Measurements from ENCODE around the gene OR52K2.
"Not testable (repeated sequence)": the region's sequence is repeated elsewhere in the genome, so short reads cannot be mapped to it uniquely, and the experiment has no call there.

Gene OR52K2

DNA sequence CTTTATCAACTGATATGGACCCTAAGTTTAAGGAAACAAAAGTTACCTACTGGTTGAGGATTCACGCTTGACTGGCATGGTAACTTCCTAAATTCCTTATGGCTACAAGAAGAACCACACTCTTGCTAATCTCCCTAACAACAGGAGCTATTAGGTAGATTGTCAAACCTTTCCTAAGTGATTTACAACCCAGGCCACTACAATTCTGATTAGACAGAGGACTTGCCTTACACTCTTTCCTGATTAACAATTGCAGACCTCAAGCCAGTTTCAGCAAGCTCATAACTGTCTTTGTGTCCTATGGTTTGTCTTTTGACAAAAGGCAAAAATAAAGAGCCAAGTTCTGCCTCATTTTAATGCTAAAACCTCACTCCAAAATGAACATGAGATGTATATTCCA is 16.3 kb downstream of the OR52K2 start:
- Mint-ChIP-seq H3K27ac (no peak overlapping the region), H3K36me3 (peaks cover 2% of the 10 kb centered on the region), H3K27me3 (peaks cover 10% of the 10 kb centered on the region), H3K9me3 (peaks cover 10% of the 10 kb centered on the region), H3K4me1 (no peaks in the 10 kb centered on the region), H3K4me3 (no peak overlapping the region)

DNA sequence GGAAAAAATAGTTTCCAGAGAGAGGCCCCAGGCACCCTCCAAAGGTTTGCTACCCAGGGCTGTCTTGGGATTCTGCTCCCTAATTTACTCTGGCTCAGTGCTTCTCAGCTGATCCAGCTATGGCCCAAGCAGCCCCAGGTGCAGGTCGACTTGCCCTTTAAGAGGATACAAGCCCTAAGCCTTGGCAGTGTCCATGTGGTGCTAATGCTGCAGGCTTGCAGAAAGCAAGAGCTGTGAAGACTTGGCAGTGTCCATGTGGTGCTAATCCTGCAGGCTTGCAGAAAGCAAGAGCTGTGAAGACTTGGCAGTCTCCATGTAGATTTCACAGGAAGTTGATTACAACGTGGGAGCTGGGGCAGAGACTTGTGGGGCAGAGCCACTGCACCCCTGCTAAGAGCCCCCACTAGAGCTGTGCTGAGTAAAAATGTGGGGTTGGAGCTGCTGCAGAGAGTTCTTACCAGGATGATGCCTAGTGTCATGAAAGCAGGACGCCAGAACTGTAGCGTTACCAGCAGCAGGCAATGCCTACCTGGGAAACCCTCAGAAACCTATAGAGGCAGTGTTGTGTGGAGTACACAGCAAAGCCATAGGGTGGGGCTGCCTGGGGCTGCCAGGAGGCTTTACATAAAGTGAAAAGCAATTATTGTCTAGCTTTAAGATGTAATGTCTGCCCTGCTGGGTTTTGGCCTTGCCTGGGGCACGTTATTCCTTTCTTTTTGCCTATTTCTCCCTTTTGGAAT is 17.2 kb downstream of the OR52K2 start:
- Mint-ChIP-seq H3K9me3 (peaks cover 10% of the 10 kb centered on the region), H3K27me3 (peaks cover 9% of the 10 kb centered on the region), H3K36me3 (peaks cover 2% of the 10 kb centered on the region), H3K4me1 (no peaks in the 10 kb centered on the region), H3K27ac (no peak overlapping the region), H3K4me3 (no peak overlapping the region)

DNA sequence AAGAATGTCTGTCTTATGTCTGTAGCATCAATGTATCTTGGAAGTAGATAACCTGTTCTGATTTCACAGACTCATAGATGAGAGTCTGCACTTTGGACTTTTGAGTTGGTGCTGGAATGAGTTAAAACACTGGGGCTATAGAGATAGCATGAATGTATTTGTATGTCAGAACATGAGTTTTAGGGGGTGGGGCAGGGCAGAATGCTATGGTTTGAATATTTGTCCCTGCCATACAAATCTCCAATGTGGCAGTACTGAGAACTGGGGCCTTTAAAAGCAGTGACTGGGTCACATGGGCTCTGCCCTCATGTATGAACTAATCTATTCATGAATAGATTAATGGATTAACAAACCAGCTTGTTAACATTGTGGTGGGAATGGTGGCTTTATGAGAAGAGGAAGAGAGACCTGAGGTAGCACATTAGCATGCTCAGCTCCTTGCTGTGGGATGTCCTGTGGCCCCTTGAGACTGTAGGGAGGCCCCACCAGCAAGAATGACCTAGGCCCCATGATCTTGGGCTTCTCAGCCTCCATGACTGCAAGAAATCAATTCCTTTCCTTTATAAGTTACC is 17.9 kb downstream of the OR52K2 start:
- Mint-ChIP-seq H3K4me1 (no peaks in the 10 kb centered on the region), H3K4me3 (no peak overlapping the region), H3K36me3 (peaks cover 2% of the 10 kb centered on the region), H3K9me3 (peaks cover 10% of the 10 kb centered on the region), H3K27me3 (peaks cover 7% of the 10 kb centered on the region), H3K27ac (no peak overlapping the region)

DNA sequence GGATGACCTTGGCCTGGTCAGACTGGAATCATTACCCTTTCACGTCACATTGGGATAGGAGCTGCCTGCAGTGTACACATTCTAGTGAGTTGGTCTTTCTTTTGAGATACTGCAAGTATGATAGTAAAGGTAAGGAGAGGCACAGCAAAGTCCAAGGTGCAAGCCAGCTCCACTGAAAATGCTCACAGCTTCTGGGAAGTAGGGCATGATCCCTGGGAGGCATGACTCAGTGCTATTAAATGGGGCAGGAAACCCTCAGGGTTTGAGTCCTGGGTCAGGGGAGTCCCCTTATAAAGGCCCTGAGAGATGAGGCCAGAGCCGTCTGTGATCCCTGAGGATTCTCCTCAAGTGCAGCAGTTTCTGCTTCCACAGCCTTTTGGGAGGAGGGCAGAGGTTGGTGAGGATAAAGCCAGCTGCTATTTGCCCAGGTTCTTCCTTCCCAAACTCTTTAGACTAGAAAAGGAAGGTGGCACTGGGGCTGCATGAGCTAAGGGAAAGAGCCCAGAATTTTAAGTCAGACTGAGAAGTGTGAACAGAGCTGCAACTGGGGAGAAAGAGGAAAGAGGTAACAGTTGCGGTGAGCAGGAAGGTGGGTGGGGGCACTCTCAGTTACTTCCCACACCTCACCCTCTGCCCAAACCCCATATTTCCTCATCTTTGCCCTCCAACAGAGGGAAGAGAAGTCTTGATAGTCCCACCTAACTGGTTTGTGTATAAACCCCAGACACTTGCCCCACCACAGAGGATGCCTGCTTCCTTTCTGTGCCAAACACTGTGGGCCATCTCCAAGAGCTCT is 18.9 kb downstream of the OR52K2 start:
- Mint-ChIP-seq H3K36me3 (peaks cover 2% of the 10 kb centered on the region), H3K4me3 (no peak overlapping the region), H3K9me3 (peaks cover 10% of the 10 kb centered on the region), H3K4me1 (no peaks in the 10 kb centered on the region), H3K27ac (no peak overlapping the region), H3K27me3 (peaks cover 11% of the 10 kb centered on the region)

DNA sequence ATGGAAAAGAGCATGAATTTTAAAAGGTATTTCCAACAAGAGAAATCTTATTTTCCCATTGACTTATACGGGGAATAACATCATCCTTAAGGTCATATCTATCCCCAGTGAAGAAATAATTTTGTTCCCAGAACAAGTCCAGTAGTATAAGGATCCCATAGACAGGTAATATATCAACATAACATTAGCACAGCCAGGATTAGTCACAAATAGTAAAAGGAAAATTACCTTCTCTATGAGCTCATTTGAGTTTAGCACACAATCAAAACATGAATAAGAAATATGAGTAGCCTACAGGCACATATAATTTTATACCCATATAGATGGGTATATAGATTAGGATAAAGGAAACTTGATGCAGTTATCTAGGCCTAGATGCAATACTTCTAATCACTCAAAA is 30.5 kb downstream of the OR52K2 start:
- Mint-ChIP-seq H3K27ac (no peak overlapping the region), H3K36me3 (no peaks in the 10 kb centered on the region), H3K9me3 (no peaks in the 10 kb centered on the region), H3K4me1 (peaks cover 9% of the 10 kb centered on the region), H3K27me3 (peaks cover 5% of the 10 kb centered on the region), H3K4me3 (no peak overlapping the region)

DNA sequence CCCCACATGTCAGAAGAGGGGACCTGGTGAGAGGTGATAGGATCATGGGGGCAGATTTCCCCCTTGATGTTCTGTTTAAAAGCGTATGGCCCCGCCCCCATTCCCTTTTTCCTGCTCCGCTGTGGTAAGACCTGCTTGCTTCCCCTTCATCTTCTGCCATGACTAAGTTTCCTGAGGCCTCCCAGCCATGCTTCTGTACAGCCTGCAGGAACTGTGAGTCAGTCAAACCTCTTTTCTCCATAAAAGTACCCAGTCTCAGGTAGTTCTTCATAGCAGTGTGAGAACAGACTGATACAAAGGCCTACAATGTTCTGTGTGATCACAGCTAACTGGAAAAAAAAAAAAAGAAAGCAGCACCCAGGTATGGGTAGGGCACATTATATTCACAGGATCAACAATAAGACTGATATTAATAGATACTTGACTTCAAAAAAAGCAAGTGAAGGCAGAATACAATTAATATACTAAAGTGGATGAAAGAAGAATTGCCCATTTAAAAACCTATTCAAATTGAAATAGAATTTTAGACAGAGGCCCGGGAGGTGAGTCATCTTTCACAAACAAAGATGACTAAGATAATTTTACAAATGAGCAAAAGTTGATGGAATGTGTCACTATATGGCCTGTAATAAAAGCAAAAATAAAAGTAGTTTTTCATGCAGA is 31.6 kb downstream of the OR52K2 start:
- no peak overlapping the region for H3K4me3 Mint-ChIP-seq
- H3K27me3 Mint-ChIP-seq: peaks cover 3% of the 10 kb centered on the region
- no peaks in the 10 kb centered on the region for H3K9me3 Mint-ChIP-seq
- H3K27ac Mint-ChIP-seq: peak overlapping the region; percentile 66
- peaks cover 9% of the 10 kb centered on the region for H3K4me1 Mint-ChIP-seq
- H3K36me3 Mint-ChIP-seq: no peaks in the 10 kb centered on the region

DNA sequence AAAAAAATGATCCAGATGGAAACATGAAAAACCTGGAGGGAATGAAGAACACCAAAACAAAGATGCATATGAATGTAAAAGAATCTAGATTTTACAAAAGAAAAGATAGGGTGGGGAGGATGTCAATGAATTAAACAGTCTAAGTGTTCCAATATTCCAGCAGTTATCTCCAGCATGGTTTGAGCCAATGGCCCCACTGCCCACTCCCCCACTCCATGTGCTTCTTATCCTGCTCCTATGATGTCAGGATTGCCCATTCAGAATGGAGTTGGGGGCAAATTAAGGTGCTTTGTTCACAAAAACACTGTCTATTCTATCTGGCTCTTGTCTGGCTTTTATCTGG is 32.1 kb downstream of the OR52K2 start:
- Mint-ChIP-seq H3K27ac (no peak overlapping the region), H3K9me3 (no peaks in the 10 kb centered on the region), H3K36me3 (no peaks in the 10 kb centered on the region), H3K4me3 (no peak overlapping the region), H3K4me1 (peaks cover 9% of the 10 kb centered on the region), H3K27me3 (peaks cover 5% of the 10 kb centered on the region)

DNA sequence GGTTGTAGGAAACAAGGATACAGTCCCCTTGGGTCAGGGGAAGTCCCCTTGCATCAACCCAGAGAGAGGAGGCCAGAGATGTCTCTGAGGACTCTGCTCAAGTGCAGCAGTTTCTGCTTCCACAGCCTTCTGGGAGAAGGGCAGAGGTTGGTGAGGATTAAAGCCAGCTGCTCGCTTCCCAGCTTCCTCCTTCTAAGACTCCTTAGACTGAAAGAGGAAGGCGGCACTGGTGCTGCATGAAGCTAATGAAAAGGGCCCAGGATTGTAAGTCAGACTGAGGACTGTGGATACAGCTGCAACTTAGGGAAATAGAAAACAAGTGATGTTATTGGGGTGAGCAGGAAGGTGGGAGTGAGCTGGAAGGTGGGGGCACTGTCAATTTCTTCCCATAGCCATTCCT is 33.4 kb downstream of the OR52K2 start, which contains the start of gene OR52K1:
TSS of gene OR52K1 (plus strand) at position 202 of the 400 bp plus-strand sequence. CDS start 6,255 bp downstream, outside the sequence.
- Mint-ChIP-seq H3K36me3 (no peaks in the 10 kb centered on the region), H3K4me1 (peaks cover 9% of the 10 kb centered on the region), H3K27ac (no peak within 1 kb of the TSS), H3K4me3 (no peak within 1 kb of the TSS), H3K27me3 (peaks cover 6% of the 10 kb centered on the region), H3K9me3 (no peaks in the 10 kb centered on the region)

DNA sequence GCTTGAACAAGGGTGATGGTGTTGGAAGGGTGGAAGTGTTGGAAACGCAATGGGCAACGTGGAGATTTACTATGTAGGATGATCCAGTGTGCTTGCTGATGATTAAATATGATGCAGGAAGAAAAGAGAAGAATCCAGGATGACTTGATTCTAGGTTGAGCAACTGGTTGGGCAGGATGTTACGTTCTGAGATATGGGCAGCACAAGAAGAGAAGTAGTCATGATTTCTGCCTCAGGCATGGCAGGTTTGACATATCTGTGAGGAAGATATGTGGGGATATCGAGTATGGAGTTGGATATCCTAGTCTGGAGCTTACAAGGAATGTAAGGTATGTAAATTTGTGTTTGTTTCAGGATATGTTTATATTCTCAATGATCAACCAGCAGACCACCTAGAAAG is 35.2 kb downstream of the OR52K2 start:
- Mint-ChIP-seq H3K4me3 (no peak overlapping the region), H3K36me3 (no peaks in the 10 kb centered on the region), H3K4me1 (peaks cover 9% of the 10 kb centered on the region), H3K27me3 (peaks cover 4% of the 10 kb centered on the region), H3K9me3 (no peaks in the 10 kb centered on the region), H3K27ac (no peak overlapping the region)

DNA sequence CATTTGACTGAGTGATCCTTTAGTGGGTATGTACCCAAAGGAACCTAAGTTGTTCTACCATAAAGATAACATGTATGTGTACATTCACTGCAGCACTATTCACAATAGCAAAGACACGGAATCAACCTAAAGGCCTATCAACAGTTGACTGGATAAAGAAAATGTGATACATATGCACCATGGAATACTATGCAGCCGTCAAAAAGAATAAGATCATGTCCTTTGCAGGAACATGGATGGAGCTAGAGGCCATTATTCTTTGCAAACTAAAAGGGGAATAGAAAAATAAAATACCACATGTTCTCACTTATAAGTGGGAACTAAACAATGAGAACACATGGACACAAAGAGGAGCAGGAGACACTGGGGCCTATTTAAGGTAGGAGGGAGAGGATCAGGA is 42.3 kb downstream of the OR52K2 start:
- not testable (repeated sequence) for H3K27me3 Mint-ChIP-seq, H3K27ac Mint-ChIP-seq, H3K4me3 Mint-ChIP-seq, H3K36me3 Mint-ChIP-seq, H3K4me1 Mint-ChIP-seq, H3K9me3 Mint-ChIP-seq

DNA sequence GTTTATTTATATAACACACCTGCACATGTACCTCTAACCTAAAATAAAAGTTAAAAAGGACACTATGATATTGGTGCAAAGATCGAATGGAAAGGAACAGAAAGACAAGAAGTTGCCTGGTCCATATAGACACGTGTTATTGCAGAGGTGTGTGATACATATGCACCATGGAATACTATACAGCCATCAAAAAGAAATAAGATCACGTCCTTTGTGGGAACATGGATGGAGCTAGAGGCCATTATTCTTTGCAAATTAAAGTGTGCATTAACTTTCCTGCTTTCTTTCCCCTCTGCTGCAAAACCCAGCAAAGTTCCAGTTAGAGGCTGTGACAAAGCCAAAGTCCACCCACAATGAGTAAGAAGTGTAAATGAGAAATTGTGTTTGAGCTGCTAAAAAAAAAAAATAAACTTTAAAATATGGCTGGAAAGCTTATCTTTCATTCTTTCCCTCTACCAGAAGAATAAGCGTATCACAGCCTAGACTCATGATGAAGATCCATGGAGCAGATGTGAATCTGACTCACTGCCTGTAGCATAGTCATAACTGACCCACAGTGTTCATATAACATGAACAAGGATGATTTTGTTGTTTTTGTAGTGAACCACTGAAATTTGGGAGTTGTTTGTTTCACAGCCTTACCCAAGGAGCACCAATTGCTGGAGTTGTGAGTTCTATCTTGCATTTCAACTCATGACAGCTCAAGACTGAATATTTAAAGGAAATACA is 42.9 kb downstream of the OR52K2 start:
- peaks cover 8% of the 10 kb centered on the region for H3K27me3 Mint-ChIP-seq
- no peak overlapping the region for H3K4me3 Mint-ChIP-seq
- peaks cover 4% of the 10 kb centered on the region for H3K9me3 Mint-ChIP-seq
- no peaks in the 10 kb centered on the region for H3K36me3 Mint-ChIP-seq
- peaks cover 4% of the 10 kb centered on the region for H3K4me1 Mint-ChIP-seq
- H3K27ac Mint-ChIP-seq: no peak overlapping the region

DNA sequence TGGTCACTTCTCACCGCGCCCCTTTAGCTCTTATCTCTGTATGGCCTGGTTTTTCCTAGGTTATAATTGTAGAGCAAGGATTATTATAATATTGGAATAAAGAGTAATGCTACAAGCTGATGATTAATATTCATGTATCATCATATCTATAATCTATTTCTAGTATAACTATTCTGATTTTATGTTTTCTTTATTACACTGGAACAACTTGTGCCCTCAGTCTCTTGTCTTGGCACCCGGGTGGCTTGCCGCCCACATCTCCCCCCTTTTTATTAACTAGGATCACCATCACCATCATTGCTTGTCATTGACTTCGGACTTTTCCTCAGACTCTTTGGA is 44.4 kb downstream of the OR52K2 start:
- no peak overlapping the region for H3K27ac Mint-ChIP-seq
- H3K9me3 Mint-ChIP-seq: peaks cover 4% of the 10 kb centered on the region
- no peak overlapping the region for H3K4me3 Mint-ChIP-seq
- H3K4me1 Mint-ChIP-seq: peaks cover 4% of the 10 kb centered on the region
- H3K27me3 Mint-ChIP-seq: peaks cover 8% of the 10 kb centered on the region
- H3K36me3 Mint-ChIP-seq: no peaks in the 10 kb centered on the region

DNA sequence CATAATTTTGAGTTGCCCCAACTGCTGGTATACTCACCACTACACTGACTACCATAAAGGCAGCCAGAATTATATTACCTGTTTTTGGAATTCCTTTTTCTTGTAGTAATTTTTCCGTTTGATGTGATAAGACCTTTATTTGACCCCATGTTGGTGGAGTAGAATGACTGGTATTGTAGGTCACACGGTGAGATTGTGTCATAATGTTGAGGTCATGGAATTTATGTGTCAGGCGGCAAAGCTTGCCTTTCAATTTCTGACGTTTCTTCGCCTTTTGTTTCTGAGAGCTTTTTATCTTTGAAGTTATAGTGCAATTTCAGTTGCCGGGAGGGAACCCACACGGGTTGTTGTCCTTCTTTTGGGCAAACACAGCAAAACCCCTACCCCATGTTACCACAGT is 46.4 kb downstream of the OR52K2 start:
- no peaks in the 10 kb centered on the region for H3K36me3 Mint-ChIP-seq
- H3K27ac Mint-ChIP-seq: no peak overlapping the region
- peaks cover 4% of the 10 kb centered on the region for H3K9me3 Mint-ChIP-seq
- H3K4me3 Mint-ChIP-seq: no peak overlapping the region
- peaks cover 7% of the 10 kb centered on the region for H3K27me3 Mint-ChIP-seq
- H3K4me1 Mint-ChIP-seq: peaks cover 4% of the 10 kb centered on the region

DNA sequence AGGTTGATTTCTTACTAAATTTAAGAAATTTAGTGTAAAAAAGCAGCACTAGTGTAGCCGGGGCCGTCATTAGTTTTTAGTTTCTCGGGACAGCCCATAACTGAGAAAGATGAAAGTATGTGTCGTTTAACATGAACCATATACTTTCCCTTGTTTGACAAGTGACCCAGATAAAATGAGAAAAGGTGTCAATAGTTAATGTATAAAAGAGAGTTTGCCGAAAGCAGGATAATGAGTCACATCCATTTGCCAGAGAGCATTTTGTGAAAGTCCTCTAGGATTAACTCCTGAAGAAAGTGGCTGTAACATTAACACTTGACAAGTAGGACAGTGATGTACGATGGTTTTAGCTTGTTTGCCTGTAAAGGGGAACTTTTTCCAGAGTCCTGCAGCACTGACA is 46.9 kb downstream of the OR52K2 start:
- H3K36me3 Mint-ChIP-seq: no peaks in the 10 kb centered on the region
- peaks cover 4% of the 10 kb centered on the region for H3K4me1 Mint-ChIP-seq
- peaks cover 7% of the 10 kb centered on the region for H3K27me3 Mint-ChIP-seq
- no peak overlapping the region for H3K4me3 Mint-ChIP-seq
- H3K9me3 Mint-ChIP-seq: peaks cover 4% of the 10 kb centered on the region
- H3K27ac Mint-ChIP-seq: no peak overlapping the region

DNA sequence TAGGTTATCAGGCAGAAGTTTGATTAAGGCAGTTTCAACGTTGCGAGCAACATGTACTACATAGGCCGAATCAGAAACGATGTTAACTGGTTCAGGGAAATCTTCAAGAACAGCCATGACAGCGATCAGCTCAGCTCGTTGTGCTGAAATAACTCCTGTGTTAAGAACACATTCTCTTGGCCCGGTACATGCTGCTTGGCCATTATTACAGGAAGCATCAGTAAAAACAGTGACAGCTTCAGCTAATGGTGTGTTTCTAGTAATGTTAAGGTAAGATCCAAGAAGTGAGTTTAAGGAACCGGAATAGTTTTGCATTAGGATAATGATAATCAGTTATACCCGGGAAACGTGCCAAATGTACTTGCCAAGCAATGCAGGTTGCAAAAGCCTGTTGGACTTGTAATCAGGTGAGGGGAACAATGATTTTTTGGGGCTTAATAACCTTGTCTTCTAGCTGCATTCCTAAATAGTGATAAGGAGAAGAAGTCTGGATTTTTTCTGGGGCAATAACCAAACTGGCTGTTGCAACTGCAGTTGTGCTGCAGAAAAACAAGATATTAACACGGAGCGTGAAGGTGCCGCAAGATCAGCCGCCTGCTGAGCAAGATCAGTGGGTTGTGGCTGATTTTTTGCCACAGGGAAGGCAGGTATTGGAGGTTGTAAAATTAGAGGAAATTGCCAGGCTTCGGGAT is 47.6 kb downstream of the OR52K2 start:
- Mint-ChIP-seq H3K36me3 (no peaks in the 10 kb centered on the region), H3K4me3 (no peak overlapping the region), H3K27ac (no peak overlapping the region), H3K4me1 (peaks cover 4% of the 10 kb centered on the region), H3K9me3 (no peaks in the 10 kb centered on the region), H3K27me3 (peaks cover 7% of the 10 kb centered on the region)
